ENCODE measurements around the gene PDLIM4.

The PDLIM4 gene

DNA sequence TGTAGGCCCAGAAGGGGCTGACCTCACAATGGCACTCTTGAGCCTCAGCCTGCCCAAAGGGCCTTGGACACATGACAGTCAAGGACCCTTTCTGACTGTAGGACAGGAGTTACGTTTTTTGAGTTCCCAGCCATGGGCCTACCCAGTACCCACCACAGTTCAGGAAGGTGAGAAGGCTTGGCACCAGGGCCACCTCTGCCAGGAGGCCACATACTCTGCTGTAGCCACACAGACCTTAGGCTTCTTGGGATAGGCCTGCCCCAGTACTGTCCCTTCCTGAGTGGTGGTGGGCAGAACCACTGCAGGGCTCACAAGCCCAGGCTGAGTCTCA, 12.8 kb downstream of the PDLIM4 start:
- Histone ChIP-seq H3K9ac (ENCODE audit: low read depth, low read length) (no peak overlapping the region), H3K4me1 (ENCODE audit: insufficient read depth, low read length) (peaks cover 6% of the 10 kb centered on the region; the same call in 1 of the 2 replicates), H3K27ac (ENCODE audit: low read depth, low read length) (no peak overlapping the region), H3K36me3 (ENCODE audit: insufficient read depth, low read length) (no peaks in the 10 kb centered on the region), H3K4me3 (ENCODE audit: low read length) (no peak overlapping the region), H3K27me3 (ENCODE audit: insufficient read depth, low read length) (no peaks in the 10 kb centered on the region), H3K9me3 (ENCODE audit: insufficient read depth, low read depth, low read length) (no peaks in the 10 kb centered on the region)
- 96% methylated on average over 1 of the region's 1 CpG for WGBS

GRCh38 chr5:132270706-132271105, 13.2 kb downstream of the PDLIM4 start:
- Histone ChIP-seq H3K27me3 (ENCODE audit: insufficient read depth, low read length) (no peaks in the 10 kb centered on the region), H3K9me3 (ENCODE audit: insufficient read depth, low read depth, low read length) (no peaks in the 10 kb centered on the region), H3K36me3 (ENCODE audit: insufficient read depth, low read length) (no peaks in the 10 kb centered on the region), H3K27ac (ENCODE audit: low read depth, low read length) (no peak overlapping the region), H3K4me1 (ENCODE audit: insufficient read depth, low read length) (peaks cover 6% of the 10 kb centered on the region; the same call in 1 of the 2 replicates), H3K9ac (ENCODE audit: low read depth, low read length) (no peak overlapping the region), H3K4me3 (ENCODE audit: low read length) (no peak overlapping the region)
- 87% methylated on average over 5 of the region's 6 CpGs for WGBS

DNA sequence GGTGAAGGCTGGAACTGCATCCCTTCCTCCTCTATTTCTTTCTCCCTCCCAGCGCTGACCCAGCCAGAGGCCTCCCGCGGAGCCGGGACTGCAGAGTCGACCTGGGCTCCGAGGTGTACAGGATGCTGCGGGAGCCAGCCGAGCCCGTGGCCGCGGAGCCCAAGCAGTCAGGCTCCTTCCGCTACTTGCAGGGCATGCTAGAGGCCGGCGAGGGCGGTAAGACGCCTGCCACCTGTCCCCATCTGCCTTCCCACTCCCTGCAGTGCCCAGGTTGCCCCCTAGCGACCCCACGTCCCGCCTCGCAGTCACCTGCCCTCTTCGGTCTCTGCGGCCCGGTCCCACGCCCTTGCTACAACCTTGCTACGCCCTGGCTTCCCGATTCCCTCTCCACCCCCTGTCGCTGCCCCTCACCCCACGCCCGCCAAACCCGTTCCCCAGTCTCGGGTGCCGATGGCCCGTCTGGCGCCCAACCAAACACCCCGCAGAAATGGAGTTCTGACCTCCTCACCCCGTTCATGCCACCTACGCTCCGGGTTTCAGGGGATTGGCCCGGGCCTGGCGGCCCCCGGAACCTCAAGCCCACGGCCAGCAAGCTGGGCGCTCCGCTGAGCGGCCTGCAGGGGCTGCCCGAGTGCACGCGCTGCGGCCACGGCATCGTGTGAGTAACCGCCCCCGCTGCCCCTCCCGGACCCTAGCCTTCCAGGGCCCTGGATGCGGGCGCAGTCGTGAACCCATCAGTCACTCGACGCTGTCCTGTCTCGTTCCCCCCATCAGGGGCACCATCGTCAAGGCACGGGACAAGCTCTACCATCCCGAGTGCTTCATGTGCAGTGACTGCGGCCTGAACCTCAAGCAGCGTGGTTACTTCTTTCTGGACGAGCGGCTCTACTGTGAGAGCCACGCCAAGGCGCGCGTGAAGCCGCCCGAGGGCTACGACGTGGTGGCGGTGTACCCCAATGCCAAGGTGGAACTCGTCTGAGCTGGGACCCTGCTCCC, 14.1 kb downstream of the PDLIM4 start:
- no peak overlapping the region for H3K27ac ChIP-seq (ENCODE audit: low read depth, low read length)
- no peaks in the 10 kb centered on the region for H3K27me3 ChIP-seq (ENCODE audit: insufficient read depth, low read length)

GRCh38 chr5:132272311-132273210, 15.1 kb downstream of the PDLIM4 start:
- H3K36me3 ChIP-seq (ENCODE audit: insufficient read depth, low read length): no peaks in the 10 kb centered on the region
- 64% methylated on average over 37 of the region's 37 CpGs for WGBS
- no peak overlapping the region for H3K27ac ChIP-seq (ENCODE audit: low read depth, low read length)
- no peak overlapping the region for H3K4me3 ChIP-seq (ENCODE audit: low read length)
- no peaks in the 10 kb centered on the region for H3K9me3 ChIP-seq (ENCODE audit: insufficient read depth, low read depth, low read length)
- peaks cover 6% of the 10 kb centered on the region; the same call in 1 of the 2 replicates for H3K4me1 ChIP-seq (ENCODE audit: insufficient read depth, low read length)
- H3K27me3 ChIP-seq (ENCODE audit: insufficient read depth, low read length): no peaks in the 10 kb centered on the region
- H3K9ac ChIP-seq (ENCODE audit: low read depth, low read length): no peak overlapping the region; the same call in 1 of the 2 replicates

More for the DNA sequence above, 14.1 kb downstream of the PDLIM4 start:
- H3K36me3 ChIP-seq (ENCODE audit: insufficient read depth, low read length): no peaks in the 10 kb centered on the region
- H3K4me3 ChIP-seq (ENCODE audit: low read length): no peak overlapping the region
- no peak overlapping the region; the same call in 1 of the 2 replicates for H3K9ac ChIP-seq (ENCODE audit: low read depth, low read length)
- H3K4me1 ChIP-seq (ENCODE audit: insufficient read depth, low read length): peaks cover 6% of the 10 kb centered on the region; the same call in 1 of the 2 replicates
- no peaks in the 10 kb centered on the region for H3K9me3 ChIP-seq (ENCODE audit: insufficient read depth, low read depth, low read length)
- 94% methylated on average over 77 of the region's 77 CpGs for WGBS

GRCh38 chr5:132273631-132274030, 16.1 kb downstream of the PDLIM4 start:
- no peak overlapping the region for H3K27ac ChIP-seq (ENCODE audit: low read depth, low read length)
- H3K4me3 ChIP-seq (ENCODE audit: low read length): no peak overlapping the region
- no peaks in the 10 kb centered on the region for H3K36me3 ChIP-seq (ENCODE audit: insufficient read depth, low read length)
- H3K9ac ChIP-seq (ENCODE audit: low read depth, low read length): no peak overlapping the region
- H3K9me3 ChIP-seq (ENCODE audit: insufficient read depth, low read depth, low read length): no peaks in the 10 kb centered on the region
- WGBS: no CpG with 5 or more reads among the region's 2 CpGs
- peaks cover 11% of the 10 kb centered on the region for H3K4me1 ChIP-seq (ENCODE audit: insufficient read depth, low read length)
- H3K27me3 ChIP-seq (ENCODE audit: insufficient read depth, low read length): no peaks in the 10 kb centered on the region

DNA sequence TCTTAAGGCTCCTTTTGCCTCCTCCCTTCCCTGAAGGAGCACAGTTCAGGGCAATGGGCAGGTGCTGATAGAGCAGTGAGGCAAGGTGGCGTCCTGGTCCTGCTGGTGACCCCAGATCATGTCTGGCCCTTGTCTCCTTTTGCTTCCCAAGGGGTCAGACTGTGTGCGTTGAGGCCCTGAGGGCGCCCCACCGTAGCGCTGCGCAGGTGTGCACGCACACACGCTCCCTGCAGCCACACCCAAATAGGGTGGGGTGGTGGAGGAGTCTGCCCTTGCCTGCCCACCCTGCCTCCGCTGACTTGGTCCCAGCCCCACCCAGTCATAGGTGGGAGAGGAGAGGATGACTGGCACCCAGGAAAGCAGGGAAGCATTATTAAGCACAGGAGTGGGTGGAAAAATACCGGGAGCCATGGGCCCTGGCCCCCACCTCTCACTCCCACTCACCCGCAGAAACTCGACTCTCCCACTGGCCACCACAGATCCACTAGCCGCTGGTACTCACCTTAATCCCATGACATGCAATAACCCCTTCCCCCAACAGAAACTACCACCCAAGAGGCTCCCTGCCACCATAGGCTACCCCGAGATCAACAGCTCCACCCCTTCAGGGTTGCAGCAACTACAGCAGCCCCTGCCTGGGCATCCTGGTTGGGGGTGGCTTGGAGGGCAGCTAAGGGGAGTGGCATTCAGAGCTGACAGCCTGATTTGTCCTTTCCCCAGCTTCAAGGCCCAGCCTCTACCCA, 16.7 kb downstream of the PDLIM4 start:
- Histone ChIP-seq H3K27me3 (ENCODE audit: insufficient read depth, low read length) (no peaks in the 10 kb centered on the region), H3K4me1 (ENCODE audit: insufficient read depth, low read length) (peaks cover 6% of the 10 kb centered on the region), H3K9me3 (ENCODE audit: insufficient read depth, low read depth, low read length) (no peaks in the 10 kb centered on the region), H3K27ac (ENCODE audit: low read depth, low read length) (no peak overlapping the region), H3K36me3 (ENCODE audit: insufficient read depth, low read length) (no peaks in the 10 kb centered on the region), H3K9ac (ENCODE audit: low read depth, low read length) (no peak overlapping the region), H3K4me3 (ENCODE audit: low read length) (no peak overlapping the region)
- 93% methylated on average over 14 of the region's 14 CpGs for WGBS

DNA sequence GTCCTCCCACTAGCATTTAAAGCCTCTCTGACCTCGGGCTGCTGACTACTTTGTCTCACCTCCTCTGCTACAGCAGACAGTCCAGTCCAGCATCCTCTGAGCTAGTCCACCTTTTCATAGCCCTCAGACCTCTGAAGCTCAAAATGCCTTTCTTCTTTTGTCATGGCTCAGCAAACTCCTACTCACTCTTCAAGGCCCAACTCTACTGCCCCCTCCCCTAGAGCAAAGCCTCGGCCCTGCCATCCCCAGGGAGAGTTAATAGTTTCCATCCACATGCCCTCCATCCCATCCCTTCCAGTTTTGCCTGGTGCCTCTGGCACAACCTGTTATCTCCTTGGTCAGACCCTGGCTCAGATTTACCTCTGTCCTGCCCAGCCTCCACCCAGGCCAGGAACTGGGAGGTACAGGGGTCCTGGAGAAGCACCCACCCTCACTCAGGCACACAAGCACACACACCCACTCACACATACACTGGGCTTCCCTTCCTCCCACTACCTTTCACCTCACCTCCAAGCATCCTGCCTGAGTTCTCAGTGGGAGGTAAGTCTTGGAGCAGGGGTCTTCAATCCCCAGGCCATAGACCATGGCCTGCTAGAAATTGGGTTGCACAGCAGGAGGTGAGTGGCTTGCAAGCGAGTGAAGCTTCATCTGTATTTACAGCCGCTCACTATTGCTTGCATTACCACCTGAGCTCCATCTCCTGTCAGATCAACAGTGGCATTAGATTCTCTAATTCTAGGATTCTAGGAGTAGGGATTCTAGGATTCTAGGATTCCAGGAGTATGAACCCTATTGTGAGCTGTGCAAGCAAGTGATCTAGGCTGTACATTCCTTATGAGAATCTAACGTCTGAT, 18.1 kb downstream of the PDLIM4 start:
- WGBS: 91% methylated on average over 5 of the region's 5 CpGs
- Histone ChIP-seq H3K27me3 (ENCODE audit: insufficient read depth, low read length) (no peaks in the 10 kb centered on the region), H3K9ac (ENCODE audit: low read depth, low read length) (no peak overlapping the region), H3K9me3 (ENCODE audit: insufficient read depth, low read depth, low read length) (no peaks in the 10 kb centered on the region), H3K4me3 (ENCODE audit: low read length) (no peak overlapping the region), H3K27ac (ENCODE audit: low read depth, low read length) (no peak overlapping the region), H3K4me1 (ENCODE audit: insufficient read depth, low read length) (peaks cover 6% of the 10 kb centered on the region), H3K36me3 (ENCODE audit: insufficient read depth, low read length) (no peaks in the 10 kb centered on the region)

GRCh38 chr5:132277256-132277655, 19.8 kb downstream of the PDLIM4 start:
- Histone ChIP-seq H3K27me3 (ENCODE audit: insufficient read depth, low read length) (no peaks in the 10 kb centered on the region), H3K9me3 (ENCODE audit: insufficient read depth, low read depth, low read length) (no peaks in the 10 kb centered on the region), H3K9ac (ENCODE audit: low read depth, low read length) (no peak overlapping the region), H3K36me3 (ENCODE audit: insufficient read depth, low read length) (no peaks in the 10 kb centered on the region), H3K4me1 (ENCODE audit: insufficient read depth, low read length) (peaks cover 6% of the 10 kb centered on the region), H3K4me3 (ENCODE audit: low read length) (no peak overlapping the region), H3K27ac (ENCODE audit: low read depth, low read length) (no peak overlapping the region)
- WGBS: 90% methylated on average over 6 of the region's 6 CpGs

- no peak overlapping the region for H3K4me3 ChIP-seq (ENCODE audit: low read length)
- no peaks in the 10 kb centered on the region for H3K9me3 ChIP-seq (ENCODE audit: insufficient read depth, low read depth, low read length)
- H3K27ac ChIP-seq (ENCODE audit: low read depth, low read length): no peak overlapping the region
- H3K27me3 ChIP-seq (ENCODE audit: insufficient read depth, low read length): no peaks in the 10 kb centered on the region
- 90% methylated on average over 6 of the region's 6 CpGs for WGBS
- H3K4me1 ChIP-seq (ENCODE audit: insufficient read depth, low read length): peaks cover 6% of the 10 kb centered on the region
- no peak overlapping the region for H3K9ac ChIP-seq (ENCODE audit: low read depth, low read length)
- H3K36me3 ChIP-seq (ENCODE audit: insufficient read depth, low read length): no peaks in the 10 kb centered on the region
Observed at GRCh38 chr5:132277971-132278853, 20.7 kb downstream of the PDLIM4 start.

Data from HUES64 (cell line).